GM18499 (cell line): ENCODE data around the gene TTYH1.

Source experiments
- ATAC-seq: cut with Tn5 transposase; IDR thresholded peaks from one replicate; pipeline ENCODE4 v1.9.1; 2021; ENCODE audit warnings: moderate number of reproducible peaks; ENCODE audit not compliant: insufficient read depth, unreplicated experiment

Gene TTYH1

DNA sequence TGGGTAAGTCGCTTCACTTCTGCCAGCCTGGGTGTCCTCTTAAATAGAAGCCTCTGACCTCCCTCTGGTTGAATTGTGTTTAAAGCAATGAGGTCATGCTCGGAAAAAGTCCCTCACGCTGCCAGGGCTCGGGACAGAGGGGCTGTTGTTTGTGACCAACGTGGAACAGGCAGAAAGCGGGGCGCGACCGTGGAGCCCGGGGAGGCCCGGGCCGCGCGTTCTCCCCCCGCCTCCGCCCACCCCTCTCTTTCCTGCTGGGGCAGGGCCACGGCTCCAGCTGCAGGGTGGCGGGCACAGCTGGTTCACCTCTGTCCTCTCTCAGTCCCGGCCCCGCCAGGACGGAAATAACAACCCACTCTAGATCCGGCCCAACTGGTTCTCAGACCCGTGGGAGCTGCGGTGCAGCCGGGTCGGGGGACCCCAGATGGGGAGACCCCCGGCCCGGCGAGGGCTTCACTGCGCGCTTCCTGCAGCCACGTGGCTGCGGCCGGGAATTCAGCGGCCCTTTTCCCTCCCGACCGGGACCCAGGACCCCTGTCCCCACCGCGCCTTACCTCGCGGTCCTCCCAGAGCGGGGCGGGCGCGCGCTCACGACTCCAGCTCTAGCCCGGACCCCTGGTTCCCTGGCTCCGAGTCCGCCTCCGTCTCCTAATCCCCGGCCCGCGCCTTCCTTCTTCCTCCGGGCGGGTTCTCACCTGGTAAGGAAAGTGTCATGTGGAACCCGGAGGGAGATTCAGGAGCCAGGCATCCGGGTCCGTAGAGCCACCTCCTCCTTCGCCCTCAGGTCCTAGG, 55.9 kb downstream of the TTYH1 start:
- no peak for ATAC-seq

DNA sequence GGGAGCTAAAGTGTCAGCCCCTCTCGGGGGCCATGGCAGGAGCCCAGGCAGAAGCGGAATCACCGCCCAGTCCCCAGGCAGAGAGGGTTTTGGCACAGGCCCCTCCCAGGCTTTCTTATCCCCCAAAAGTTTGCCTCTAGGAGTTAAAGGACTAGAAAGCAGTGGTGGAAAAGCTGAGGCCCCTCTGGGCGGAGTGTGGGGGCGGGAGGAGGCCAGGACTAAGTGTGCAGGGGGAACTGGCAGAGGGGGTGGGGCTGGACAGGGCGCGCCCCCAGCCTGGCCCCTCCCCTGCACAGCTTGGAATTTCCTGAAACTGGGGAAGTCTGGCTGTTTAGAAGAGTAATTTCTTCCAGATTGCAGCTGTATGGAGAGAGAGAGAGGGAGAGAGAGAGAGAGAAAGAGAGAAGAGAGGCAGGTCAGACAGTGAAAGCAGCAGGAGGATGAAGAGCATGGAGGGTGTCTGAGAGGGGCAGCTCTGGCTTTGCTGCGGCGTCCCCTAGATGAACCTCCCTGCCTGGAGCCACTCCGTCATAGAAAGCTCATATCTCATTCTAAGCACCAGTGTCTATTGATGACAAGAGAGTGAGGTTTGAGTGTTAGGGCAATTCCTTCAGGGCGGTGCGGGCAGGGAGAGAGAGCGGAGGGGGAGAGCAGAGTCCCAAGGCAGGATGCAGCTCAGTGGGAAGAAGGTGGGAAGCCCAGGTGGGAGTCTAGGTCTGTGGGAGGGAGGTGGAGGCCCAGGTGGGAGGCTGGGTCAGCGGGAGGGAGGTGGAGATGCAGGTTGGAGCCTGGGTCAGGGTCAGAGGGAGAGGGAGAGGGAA, 58.0 kb downstream of the TTYH1 start, which contains the start of gene CDC42EP5:
TSS of gene CDC42EP5 (minus strand) at position 226 of the 821 bp plus-strand sequence. CDS start 7,749 bp downstream, outside the sequence.
- ATAC-seq, result no peak

DNA sequence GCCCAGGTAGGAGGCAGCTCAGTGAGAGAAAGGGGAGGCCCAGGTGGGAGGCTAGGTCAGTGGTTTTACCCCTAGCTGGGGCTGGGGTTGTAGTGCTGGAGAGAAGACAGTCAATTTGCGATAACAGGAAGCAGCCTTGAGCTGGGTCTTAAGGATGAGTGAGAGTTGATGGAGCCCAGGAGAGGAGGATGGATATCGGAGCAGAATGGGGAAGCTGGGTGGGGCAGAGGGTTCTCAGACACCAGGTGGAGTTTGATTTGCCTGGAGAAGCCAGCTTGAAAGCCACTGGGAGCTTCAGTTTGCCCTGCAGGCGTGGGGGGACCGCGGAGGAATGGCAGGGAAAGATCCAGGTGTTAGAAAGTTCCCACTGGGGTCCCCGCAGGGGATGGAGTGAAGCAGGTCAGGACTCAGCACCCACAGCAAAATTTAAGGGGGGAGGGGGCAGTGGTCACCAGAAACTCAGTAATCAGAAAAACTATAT, 58.7 kb downstream of the TTYH1 start:
- ATAC-seq, result no peak

DNA sequence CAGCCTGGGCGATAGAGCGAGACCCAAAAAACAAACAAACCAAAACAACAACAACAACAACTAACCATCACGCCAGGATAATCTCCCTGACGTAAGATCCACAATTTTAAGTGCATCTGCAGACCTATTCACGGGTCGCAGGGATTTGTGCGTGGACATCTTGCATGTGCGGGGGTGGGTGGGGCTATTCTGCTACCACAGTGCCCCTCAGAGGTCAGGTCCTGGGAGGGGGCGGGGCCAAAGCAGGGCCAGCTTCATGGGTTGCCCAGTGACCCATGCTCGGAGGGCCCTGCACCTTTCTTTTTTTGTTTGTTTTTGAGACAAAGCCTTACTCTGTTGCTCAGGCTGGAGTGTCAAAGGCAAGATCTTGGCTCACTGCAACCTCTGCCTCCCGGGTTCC, 60.4 kb downstream of the TTYH1 start:
- no peak for ATAC-seq

DNA sequence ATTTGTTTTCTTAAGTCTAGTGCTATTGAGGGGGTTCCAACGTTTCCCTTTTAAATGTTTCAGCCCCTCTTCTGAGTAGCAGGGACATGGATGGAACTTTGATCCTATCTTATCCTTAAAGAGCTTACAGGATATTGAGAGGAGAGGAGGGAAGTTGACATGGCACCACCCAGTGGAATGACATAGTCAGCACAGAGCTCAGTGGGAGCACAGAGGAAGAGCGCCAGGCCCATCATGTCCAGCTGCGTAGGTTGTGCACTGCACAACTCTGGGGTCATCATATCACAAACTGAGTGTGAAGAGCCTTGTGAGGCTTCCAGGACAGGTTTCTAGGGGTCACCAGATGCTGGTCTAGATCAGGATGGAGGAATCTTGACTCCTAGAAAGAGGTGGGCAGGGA, 62.4 kb downstream of the TTYH1 start:
- ATAC-seq, result no peak

DNA sequence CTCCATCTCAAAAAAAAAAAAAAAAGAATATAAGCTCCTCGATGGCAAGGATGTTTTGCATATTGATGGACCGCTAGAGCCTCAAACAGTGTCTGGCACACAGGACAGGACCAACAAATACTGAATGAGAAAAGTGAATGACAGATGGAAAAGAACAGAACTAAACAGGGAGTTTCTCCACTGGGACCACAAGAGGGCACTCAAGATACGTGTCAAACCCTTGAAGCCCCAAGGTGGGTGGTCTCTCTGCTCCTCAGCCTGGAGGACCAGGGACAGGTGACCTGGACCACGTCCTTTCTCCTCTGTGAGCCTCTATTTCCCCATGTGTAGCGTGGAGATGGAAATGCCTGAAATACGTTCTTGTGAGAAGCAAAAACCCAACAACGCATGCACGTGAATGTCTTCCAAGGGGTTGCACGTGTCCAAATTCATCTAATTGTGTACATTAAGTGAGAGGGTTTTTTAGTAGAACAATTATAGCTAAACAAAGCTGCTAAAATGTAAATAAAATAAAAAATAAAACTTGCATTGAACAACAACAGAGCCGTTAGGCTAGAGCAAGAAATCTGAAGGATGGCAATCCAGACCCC, 63.5 kb downstream of the TTYH1 start:
- no peak for ATAC-seq

DNA sequence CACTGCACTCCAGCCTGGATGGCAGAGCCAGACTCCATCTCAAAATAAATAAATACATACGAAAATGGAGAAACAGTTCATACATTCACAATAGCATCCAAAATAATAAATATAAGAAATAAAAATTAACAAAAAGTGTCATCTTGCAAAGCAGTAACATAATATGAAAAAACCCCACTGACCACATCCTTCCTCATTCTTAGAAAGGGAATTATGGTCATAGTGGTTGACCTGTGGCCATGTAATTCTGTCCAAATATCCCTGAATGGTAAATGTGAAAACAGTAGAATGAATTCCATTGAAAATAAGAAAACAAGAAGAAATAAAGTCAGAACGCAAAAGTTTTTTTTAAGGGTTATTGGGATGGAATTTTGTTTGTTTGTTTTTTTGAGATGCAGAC, 64.8 kb downstream of the TTYH1 start:
- ATAC-seq, result no peak

DNA sequence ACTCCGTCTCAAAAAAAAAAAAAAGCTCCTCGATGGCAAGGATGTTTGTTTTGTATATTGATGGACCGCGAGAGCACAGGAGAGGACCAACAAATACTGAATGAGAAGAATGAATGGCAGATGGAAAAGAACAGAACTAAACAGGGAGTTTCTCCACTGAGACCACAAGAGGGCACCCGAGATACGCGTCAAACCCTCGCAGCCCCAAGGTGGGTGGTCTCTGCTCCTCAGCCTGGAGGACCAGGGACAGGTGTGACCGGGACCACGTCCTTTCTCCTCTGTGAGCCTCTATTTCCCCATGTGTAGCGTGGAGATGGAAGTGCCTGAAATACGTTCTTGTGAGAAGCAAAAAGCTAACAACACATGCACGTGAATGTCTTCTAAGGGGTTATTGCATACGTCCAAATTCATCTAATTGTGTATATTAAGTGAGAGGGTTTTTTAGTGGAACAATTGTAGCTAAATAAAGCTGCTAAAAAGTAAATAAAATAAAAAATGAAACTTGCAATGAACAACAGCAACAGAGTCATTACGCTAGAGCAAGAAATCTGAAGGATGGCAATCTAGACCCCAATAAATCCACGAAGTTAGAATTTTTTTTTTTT, 66.2 kb downstream of the TTYH1 start:
- no peak for ATAC-seq

DNA sequence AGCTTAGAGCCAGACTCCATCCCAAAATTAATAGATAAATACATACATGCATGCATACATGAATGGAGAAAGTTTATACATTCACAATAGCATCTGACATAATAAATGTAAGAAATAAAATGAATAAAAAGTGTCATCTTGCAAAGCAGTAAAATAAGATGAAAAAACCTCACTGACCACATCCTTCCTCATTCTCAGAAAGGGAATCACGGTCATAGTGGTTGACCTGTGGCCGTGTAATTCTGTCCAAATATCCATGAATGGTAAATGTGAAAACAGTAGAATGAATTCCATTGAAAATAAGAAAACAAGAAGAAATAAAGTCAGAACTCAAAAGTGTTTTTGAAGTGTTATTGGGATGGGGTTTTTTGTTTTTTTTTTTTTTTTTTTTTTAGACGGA, 67.6 kb downstream of the TTYH1 start:
- no peak for ATAC-seq

DNA sequence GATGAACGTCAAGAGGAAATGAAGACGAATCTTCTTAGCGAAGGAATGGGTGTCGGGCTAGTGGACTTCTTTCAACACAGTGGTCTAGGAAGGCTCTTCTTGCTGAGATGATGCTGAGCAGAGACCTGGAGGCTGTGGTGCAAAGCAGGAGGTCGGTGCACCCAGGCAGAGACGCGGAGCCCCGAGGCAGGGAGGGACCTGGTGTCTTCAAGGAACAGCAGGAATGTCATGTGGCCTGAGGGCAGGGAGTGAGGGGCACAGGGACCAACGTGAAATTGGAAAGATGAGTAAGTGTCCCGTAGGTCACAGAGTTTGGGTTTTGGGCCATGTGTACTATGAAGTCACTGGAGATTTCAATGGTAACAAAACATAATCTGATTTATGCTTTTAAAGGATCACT, 69.2 kb downstream of the TTYH1 start:
- ATAC-seq, result no peak

DNA sequence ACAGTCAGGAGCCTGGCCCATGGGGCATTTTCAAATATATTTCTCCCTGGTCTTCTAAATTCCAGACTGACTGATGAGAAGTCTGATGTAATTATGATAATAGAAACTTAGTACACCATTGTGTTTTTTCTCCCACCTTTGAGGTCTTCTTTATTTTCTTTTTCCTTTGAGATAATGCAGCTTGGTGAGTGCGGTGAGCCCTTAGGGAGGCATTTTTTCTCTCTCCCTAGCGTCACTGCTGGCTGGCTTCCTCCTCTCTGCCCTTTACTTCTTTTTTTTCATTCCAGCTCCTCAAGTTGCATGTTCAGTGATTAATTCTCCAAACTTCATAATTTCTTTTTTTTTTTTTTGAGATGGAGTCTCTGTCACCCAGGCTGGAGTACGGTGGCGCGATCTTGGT, 70.6 kb downstream of the TTYH1 start:
- ATAC-seq, result no peak
